Measurements from ENCODE around the gene ATP11A.
"Not testable (repeated sequence)": the region's sequence is repeated elsewhere in the genome, so short reads cannot be mapped to it uniquely, and the experiment has no call there.

ATP11A gene

GRCh38 chr13:112861876-112862615, 172.2 kb downstream of the ATP11A start:
- Histone ChIP-seq H3K9ac (ENCODE audit: low read length) (no peak overlapping the region), H3K27me3 (ENCODE audit: low read depth, low read length) (no peaks in the 10 kb centered on the region), H3K4me3 (ENCODE audit: low read length) (no peak overlapping the region), H3K36me3 (replicated peaks; ENCODE audit: low read depth, low read length) (peaks cover 50% of the 10 kb centered on the region), H3K9me3 (ENCODE audit: insufficient read depth, low read length) (no peaks in the 10 kb centered on the region), H3K4me2 (ENCODE audit: low read length) (no peak overlapping the region), H3K79me2 (ENCODE audit: low read length) (no peaks in the 10 kb centered on the region), H3K4me1 (ENCODE audit: low read length) (peaks cover 35% of the 10 kb centered on the region), H3K27ac (ENCODE audit: low read length) (no peak overlapping the region), H4K20me1 (ENCODE audit: insufficient read depth, low read length) (no peaks in the 10 kb centered on the region), H2AFZ (ENCODE audit: low read depth, low read length) (no peak overlapping the region)
- no peak for TF ChIP-seq EZH2phosphoT487 (IDR thresholded peaks at IDR 0.05; ENCODE audit: low read depth)
- no peak for TF ChIP-seq CTCF (IDR thresholded peaks at IDR 0.05; ENCODE audit: low read depth, low read length)

DNA sequence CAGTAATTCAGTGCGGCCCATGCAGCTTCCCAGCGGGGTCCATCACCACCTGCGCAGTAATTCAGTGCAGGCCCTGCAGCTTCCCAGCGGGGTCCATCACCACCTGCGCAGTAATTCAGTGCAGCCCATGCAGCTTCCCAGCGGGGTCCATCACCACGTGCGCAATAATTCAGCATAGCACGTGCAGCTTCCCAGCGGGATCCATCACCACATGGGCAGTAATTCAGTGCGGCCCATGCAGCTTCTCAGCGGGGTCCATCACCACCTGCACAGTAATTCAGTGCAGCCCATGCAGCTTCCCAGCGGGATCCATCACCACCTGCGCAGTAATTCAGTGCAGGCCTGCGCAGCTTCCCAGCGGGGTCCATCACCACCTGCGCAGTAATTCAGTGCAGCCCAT, 173.5 kb downstream of the ATP11A start:
- not testable (repeated sequence) for H3K4me3 ChIP-seq (ENCODE audit: low read length); H3K9ac ChIP-seq (ENCODE audit: low read length); H4K20me1 ChIP-seq (ENCODE audit: insufficient read depth, low read length); H3K9me3 ChIP-seq (ENCODE audit: insufficient read depth, low read length); H3K27me3 ChIP-seq (ENCODE audit: low read depth, low read length); H3K27ac ChIP-seq (ENCODE audit: low read length); H3K79me2 ChIP-seq (ENCODE audit: low read length); H2AFZ ChIP-seq (ENCODE audit: low read depth, low read length); H3K4me2 ChIP-seq (ENCODE audit: low read length)
- H3K4me1 ChIP-seq (ENCODE audit: low read length): peaks cover 23% of the 10 kb centered on the region
- peaks cover 47% of the 10 kb centered on the region for H3K36me3 ChIP-seq (replicated peaks; ENCODE audit: low read depth, low read length)

- H3K4me2 ChIP-seq (ENCODE audit: low read length); H3K27ac ChIP-seq (ENCODE audit: low read length); H3K9me3 ChIP-seq (ENCODE audit: insufficient read depth, low read length); H3K4me1 ChIP-seq (ENCODE audit: low read length); H3K79me2 ChIP-seq (ENCODE audit: low read length); H3K9ac ChIP-seq (ENCODE audit: low read length); H3K27me3 ChIP-seq (ENCODE audit: low read depth, low read length); H2AFZ ChIP-seq (ENCODE audit: low read depth, low read length); H4K20me1 ChIP-seq (ENCODE audit: insufficient read depth, low read length); H3K4me3 ChIP-seq (ENCODE audit: low read length): not testable (repeated sequence)
- H3K36me3 ChIP-seq (replicated peaks; ENCODE audit: low read depth, low read length): peaks cover 36% of the 10 kb centered on the region
These were observed 175.6 kb downstream of the ATP11A start for GRCh38 chr13:112865478-112865877.

DNA sequence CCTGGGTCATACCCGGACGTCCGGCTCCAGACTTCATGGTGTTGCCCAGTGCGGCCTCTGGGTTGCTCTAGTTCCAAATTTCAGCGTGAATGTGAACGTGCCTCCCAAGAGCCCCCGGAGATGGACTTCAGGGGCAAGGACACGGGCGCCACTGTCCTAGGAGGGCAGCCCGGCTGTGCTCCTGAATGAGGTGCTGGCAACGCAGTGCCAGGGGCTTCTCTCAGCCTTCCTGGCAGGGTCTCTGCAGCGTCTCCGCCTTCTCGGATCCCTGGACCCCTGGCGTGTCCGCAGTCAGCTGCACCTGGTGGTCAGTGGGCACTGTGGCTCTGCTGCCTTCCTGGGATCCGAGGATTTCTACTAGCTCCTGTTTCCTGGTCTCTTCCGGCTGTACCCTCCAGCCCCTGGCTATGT, 177.5 kb downstream of the ATP11A start:
- TF ChIP-seq EZH2phosphoT487 (IDR thresholded peaks at IDR 0.05; ENCODE audit: low read depth) (no peak), CTCF (IDR thresholded peaks at IDR 0.05; ENCODE audit: low read depth, low read length) (no peak)

GRCh38 chr13:112868308-112868707, 178.5 kb downstream of the ATP11A start:
- Histone ChIP-seq H2AFZ (ENCODE audit: low read depth, low read length) (no peak overlapping the region), H4K20me1 (ENCODE audit: insufficient read depth, low read length) (peaks cover 4% of the 10 kb centered on the region; the same call in 1 of the 2 replicates), H3K79me2 (ENCODE audit: low read length) (no peaks in the 10 kb centered on the region), H3K36me3 (replicated peaks; ENCODE audit: low read depth, low read length) (peaks cover 17% of the 10 kb centered on the region), H3K27me3 (ENCODE audit: low read depth, low read length) (no peaks in the 10 kb centered on the region), H3K27ac (ENCODE audit: low read length) (no peak overlapping the region), H3K4me1 (ENCODE audit: low read length) (peaks cover 6% of the 10 kb centered on the region; the same call in 1 of the 2 replicates), H3K4me3 (ENCODE audit: low read length) (no peak overlapping the region), H3K4me2 (ENCODE audit: low read length) (no peak overlapping the region), H3K9me3 (ENCODE audit: insufficient read depth, low read length) (no peaks in the 10 kb centered on the region), H3K9ac (ENCODE audit: low read length) (no peak overlapping the region)
- TF ChIP-seq EZH2phosphoT487 (IDR thresholded peaks at IDR 0.05; ENCODE audit: low read depth): no peak
- TF ChIP-seq CTCF (IDR thresholded peaks at IDR 0.05; ENCODE audit: low read depth, low read length): no peak

More for the DNA sequence above, 177.5 kb downstream of the ATP11A start:
- H4K20me1 ChIP-seq (ENCODE audit: insufficient read depth, low read length): peaks cover 4% of the 10 kb centered on the region; the same call in 1 of the 2 replicates
- H3K9me3 ChIP-seq (ENCODE audit: insufficient read depth, low read length): no peaks in the 10 kb centered on the region
- no peaks in the 10 kb centered on the region for H3K27me3 ChIP-seq (ENCODE audit: low read depth, low read length)
- no peaks in the 10 kb centered on the region for H3K79me2 ChIP-seq (ENCODE audit: low read length)
- no peak overlapping the region for H2AFZ ChIP-seq (ENCODE audit: low read depth, low read length)
- no peak overlapping the region for H3K27ac ChIP-seq (ENCODE audit: low read length)
- no peak overlapping the region for H3K9ac ChIP-seq (ENCODE audit: low read length)
- no peak overlapping the region for H3K4me3 ChIP-seq (ENCODE audit: low read length)
- H3K36me3 ChIP-seq (replicated peaks; ENCODE audit: low read depth, low read length): peaks cover 20% of the 10 kb centered on the region
- no peak overlapping the region for H3K4me2 ChIP-seq (ENCODE audit: low read length)
- peaks cover 6% of the 10 kb centered on the region; the same call in 1 of the 2 replicates for H3K4me1 ChIP-seq (ENCODE audit: low read length)
